ENCODE results near the gene F10.

F10 gene

DNA sequence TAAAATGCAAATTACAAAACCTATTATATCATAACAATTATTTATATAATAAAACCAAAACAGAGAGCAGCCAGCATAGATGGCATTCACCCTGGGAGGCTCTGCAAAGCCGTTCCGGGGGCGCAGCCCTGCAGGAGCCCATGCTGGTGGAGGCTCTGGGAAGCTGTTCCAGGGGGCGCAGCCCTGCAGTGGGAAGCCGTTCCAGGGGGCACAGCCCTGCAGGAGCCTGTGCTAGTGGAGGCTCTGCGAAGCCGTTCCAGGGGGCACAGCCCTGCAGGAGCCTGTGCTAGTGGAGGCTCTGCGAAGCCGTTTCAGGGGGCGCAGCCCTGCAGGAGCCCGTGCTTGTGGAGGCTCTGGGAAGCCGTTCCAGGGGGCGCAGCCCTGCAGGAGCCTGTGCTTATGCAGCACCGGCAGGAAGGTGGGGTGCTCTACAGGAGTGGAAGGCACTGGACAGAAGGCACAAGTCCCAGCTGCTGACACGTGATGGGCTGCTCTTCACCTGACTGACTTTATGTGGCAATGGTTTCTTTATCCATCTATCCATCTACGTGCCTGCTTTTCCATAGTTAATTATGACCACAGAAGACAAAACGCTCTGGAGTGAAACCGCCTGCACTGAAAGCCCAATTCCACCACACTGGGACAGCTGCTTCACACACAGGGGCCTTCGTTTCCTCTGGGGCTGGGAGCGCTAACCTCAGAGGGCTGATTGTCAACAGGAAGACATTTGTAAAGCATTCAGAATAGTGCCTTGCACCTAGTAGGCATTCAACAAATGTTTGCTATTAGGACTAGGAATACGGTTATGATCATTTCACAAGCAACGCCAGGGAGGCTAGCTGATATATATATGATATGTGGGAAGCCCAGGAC is 62.2 kb downstream of the F10 start:
- TF ChIP-seq, protein P1, sequence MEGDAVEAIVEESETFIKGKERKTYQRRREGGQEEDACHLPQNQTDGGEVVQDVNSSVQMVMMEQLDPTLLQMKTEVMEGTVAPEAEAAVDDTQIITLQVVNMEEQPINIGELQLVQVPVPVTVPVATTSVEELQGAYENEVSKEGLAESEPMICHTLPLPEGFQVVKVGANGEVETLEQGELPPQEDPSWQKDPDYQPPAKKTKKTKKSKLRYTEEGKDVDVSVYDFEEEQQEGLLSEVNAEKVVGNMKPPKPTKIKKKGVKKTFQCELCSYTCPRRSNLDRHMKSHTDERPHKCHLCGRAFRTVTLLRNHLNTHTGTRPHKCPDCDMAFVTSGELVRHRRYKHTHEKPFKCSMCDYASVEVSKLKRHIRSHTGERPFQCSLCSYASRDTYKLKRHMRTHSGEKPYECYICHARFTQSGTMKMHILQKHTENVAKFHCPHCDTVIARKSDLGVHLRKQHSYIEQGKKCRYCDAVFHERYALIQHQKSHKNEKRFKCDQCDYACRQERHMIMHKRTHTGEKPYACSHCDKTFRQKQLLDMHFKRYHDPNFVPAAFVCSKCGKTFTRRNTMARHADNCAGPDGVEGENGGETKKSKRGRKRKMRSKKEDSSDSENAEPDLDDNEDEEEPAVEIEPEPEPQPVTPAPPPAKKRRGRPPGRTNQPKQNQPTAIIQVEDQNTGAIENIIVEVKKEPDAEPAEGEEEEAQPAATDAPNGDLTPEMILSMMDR (conservative IDR thresholded peaks at IDR 0.05) = no peak
- H3K27ac ChIP-seq = no peak overlapping the region

DNA sequence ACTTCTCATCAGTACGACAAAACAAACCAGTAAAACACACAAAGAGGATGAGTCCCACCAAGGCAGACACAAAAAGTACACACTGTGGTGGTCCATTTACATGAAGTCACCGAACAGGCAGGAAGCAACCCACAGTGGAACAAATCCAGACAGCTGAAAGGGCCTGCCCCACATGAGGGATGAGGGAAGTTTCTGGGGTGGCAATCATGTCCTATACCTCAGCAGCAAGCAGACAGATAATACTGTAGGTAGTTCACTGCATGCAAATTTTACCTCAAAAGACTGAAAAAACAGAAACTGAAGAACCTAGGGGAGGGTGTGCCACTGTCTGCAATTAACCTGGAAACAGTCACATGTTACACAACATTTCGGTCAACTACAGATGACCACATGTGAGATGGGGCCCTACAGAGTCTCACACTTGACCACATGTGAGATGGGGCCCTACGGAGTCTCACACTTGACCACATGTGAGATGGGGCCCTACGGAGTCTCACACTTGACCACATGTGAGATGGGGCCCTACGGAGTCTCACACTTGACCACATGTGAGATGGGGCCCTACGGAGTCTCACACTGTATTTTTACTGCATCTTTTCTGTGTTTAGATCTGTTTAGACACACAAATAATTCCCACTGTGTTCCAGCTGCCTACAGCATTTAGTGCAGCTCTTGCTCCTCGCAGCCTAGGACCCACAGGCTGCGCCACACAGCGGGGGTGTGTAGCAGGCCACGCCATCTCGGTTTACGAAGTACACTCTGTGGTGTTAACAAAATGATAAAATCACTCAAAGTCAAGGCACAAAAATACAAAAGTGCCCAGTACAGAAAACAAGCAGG is 63.7 kb downstream of the F10 start:
- H3K27ac ChIP-seq = no peak overlapping the region
- TF ChIP-seq, protein P1 (conservative IDR thresholded peaks at IDR 0.05) = no peak

DNA sequence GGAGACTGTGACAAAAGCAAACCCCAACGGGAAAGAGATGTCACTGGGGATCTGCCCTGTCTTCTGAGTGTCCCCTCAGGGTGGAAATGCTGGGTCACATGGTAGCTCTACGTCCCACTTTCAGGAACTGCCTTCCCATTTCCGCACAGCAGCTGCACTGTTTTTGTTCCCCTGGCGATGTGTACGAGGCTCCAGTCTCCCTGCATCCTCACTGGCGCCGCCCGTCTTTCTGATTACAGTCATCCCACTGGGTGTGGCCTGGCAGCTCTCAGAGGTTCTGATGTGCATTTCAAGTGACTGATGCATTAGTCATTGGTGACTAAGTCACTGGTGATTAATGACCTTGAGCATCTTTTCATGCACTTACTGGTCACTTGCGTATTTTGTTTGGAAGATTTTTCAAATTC is 64.7 kb downstream of the F10 start:
- TF ChIP-seq, protein P1 (conservative IDR thresholded peaks at IDR 0.05) = no peak

DNA sequence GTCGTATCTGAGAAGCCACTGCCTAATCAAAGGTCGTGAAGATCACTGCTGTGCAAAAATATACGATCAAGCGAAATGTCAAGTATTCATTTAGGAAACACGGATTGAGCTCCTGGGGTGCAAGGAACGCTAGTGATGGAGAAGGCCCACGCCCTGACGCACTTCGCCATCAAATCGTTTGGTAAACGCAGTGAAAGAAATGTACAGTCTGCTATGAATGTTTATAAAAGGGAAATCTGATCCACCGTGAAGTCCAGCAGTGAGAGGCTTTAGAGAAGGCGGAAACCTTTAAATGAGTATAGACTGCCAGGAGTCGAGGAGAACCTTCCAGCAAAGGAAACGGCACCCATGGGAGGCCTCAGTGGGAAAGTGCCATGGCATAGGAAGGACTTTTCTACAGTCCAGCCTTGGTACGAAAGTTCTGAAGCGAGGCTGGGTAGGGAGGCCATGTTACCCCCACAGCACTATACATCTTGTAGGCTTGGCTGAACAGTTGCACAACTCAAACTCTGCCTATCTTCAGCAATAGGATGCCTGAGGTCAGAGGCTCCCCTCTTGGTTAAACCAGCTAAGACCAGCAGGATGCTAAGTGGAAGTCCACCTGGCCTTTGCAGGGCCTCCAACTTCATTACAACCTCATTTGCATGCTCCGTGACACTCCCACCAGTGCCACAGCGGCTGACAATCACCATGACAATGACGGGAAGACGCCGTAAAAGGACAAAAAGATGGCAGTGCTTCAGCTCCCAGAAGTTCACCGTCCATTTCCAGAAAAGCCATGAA is 65.5 kb downstream of the F10 start:
- TF ChIP-seq, protein P1 (conservative IDR thresholded peaks at IDR 0.05) = no peak
- H3K27ac ChIP-seq = no peak overlapping the region

More for the DNA sequence above, 64.7 kb downstream of the F10 start:
- H3K27ac ChIP-seq = no peak overlapping the region

DNA sequence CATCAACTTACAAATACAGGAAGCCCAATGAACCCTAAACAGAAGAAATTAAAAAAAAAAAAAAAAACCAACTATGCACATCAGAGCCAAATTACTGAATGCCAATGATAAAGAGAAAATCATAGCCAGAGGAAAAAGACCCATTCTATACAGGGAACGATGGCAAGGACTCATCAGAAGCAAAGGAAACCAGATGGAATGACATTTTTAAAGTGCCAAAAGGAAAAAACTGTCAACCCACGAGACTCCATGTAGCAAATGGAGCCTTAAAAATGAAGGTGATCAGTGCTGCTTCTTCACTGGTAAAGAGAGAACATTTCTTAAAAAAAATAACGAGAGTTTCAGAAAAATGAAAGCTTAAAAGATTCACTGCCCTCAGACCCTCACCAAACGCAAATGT is 67.6 kb downstream of the F10 start:
- TF ChIP-seq, protein P1 (conservative IDR thresholded peaks at IDR 0.05) = no peak
- no peak overlapping the region for H3K27ac ChIP-seq

DNA sequence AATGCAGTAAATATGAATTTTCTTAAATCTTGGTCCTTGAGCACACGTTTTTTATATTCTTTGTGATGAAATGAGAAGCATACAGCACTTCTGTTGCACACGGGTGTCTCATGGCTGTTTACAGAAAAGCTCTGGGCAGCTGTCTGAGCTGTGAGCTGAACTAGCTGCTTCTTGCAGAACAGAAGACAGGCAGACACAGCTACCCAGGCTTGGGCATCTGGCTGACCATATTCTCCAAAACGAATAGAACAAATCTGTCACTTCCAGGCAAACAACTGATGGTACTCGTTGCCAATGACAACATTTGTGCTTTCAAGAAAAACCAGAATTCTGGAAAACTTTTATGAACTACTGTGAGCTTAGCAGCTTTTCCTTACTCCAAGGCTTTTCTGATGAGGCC is 69.7 kb downstream of the F10 start:
- TF ChIP-seq, protein P1 (conservative IDR thresholded peaks at IDR 0.05) = no peak
- no peak overlapping the region for H3K27ac ChIP-seq

Data from VCaP (cell line).